ENCODE measurements around the gene PFKL. TPM values are rescaled to one million over a fixed set of nuclear protein-coding genes. Genes with fewer than 3 reads are reported as not detected.

Gene PFKL
- total and polyA plus RNA-seq, 8 donors, result 80.3 to 116 (median 93.5) TPM

DNA sequence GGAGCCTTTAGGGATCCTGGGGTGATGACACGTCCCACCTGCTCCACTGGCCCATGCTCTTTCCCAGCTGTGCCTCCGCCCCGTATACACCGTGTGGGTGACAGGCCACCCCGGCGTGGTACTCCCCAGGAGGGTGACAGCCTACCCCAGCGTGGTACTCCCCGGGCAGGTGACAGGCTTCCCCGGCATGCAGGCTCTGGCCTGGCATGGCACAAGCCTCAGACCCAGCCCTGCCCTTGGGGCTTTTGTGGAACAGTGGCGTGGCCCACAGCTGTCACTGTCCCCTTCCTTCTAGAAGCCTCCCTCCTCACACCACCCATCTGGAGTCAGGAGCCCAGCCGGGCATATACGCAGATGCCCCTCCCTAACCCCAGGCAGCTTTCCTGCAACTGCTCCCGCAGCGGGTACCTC, 4.7 kb upstream of the PFKL start:
- Histone ChIP-seq H3K27ac (no peak overlapping the region), H3K27me3 (peaks cover 0 to 44% of the 10 kb centered on the region in 2 donors), H3K36me3 (no peaks in the 10 kb centered on the region), H3K4me3 (no peak overlapping the region), H3K4me1 (peaks cover 4 to 24% of the 10 kb centered on the region in 2 donors), H3K9me3 (no peaks in the 10 kb centered on the region)
- ATAC-seq (no peak), DNase-seq (no peak)
- intact Hi-C loops (cut with DNase I), result no loop called here
- TF ChIP-seq, protein P1, sequence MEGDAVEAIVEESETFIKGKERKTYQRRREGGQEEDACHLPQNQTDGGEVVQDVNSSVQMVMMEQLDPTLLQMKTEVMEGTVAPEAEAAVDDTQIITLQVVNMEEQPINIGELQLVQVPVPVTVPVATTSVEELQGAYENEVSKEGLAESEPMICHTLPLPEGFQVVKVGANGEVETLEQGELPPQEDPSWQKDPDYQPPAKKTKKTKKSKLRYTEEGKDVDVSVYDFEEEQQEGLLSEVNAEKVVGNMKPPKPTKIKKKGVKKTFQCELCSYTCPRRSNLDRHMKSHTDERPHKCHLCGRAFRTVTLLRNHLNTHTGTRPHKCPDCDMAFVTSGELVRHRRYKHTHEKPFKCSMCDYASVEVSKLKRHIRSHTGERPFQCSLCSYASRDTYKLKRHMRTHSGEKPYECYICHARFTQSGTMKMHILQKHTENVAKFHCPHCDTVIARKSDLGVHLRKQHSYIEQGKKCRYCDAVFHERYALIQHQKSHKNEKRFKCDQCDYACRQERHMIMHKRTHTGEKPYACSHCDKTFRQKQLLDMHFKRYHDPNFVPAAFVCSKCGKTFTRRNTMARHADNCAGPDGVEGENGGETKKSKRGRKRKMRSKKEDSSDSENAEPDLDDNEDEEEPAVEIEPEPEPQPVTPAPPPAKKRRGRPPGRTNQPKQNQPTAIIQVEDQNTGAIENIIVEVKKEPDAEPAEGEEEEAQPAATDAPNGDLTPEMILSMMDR (IDR thresholded peaks at IDR 0.05), result no peak

DNA sequence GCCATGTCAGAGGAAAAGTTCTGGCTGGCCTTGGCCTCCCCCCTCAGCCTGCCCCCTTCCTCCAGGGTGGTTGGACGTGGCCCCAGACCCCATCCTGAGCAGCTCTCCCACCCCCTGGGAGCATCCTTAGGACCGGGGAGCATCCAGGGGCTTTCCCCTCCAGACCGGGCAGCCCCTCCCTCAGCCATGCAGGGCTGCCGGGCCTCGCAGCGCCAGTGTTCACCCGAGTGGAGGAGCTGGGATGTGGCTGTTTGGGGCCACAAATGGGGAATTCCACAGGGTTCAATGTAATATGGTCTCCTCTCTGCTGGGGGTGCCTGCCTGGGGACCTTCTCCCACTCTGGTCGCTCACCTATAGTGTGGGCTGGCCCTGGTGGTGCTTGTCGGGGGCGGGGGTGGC, 4.2 kb upstream of the PFKL start:
- no peak overlapping the region for H3K27ac ChIP-seq
- DNase-seq, result peak in 1 of 4 donors; percentile 45
- TF ChIP-seq, protein P1 (IDR thresholded peaks at IDR 0.05), result no peak
- no peak for ATAC-seq
- no peaks in the 10 kb centered on the region for H3K36me3 ChIP-seq
- intact Hi-C loops (cut with DNase I), result no loop called here
- H3K9me3 ChIP-seq, result no peaks in the 10 kb centered on the region
- H3K4me1 ChIP-seq, result peaks cover 4 to 25% of the 10 kb centered on the region in 2 donors
- H3K27me3 ChIP-seq, result peaks cover 0 to 44% of the 10 kb centered on the region in 2 donors
- no peak overlapping the region for H3K4me3 ChIP-seq

DNA sequence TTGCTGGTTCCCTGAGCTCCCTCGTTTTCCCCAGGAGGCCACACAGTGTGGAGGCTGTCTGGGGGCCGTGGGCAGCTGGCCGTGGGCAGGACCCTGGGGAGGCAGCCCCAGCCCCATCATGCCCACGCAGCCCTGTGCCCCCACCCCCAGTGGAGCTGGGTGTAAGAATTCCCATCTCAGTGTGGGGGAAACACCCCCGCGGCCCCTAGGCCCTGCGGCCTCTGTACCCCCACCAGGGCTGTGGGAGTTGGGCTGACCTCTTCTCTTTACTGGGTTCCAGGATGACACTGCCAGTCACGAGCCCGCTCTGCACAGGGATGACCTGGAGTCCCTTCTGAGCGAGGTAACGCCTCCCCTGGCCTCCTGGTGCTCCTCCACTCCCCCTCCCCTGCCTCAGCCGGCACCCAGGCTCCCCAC, 3.7 kb upstream of the PFKL start:
- Histone ChIP-seq H3K27ac (no peak overlapping the region), H3K36me3 (no peaks in the 10 kb centered on the region), H3K4me3 (no peak overlapping the region), H3K27me3 (peaks cover 0 to 44% of the 10 kb centered on the region in 2 donors), H3K4me1 (peaks cover 7 to 30% of the 10 kb centered on the region in 2 donors), H3K9me3 (no peaks in the 10 kb centered on the region)
- DNase-seq, result peak in 1 of 4 donors; percentile 68
- no peak for ATAC-seq
- intact Hi-C loops (cut with DNase I), result no loop called here
- TF ChIP-seq, protein P1 (IDR thresholded peaks at IDR 0.05), result no peak

DNA sequence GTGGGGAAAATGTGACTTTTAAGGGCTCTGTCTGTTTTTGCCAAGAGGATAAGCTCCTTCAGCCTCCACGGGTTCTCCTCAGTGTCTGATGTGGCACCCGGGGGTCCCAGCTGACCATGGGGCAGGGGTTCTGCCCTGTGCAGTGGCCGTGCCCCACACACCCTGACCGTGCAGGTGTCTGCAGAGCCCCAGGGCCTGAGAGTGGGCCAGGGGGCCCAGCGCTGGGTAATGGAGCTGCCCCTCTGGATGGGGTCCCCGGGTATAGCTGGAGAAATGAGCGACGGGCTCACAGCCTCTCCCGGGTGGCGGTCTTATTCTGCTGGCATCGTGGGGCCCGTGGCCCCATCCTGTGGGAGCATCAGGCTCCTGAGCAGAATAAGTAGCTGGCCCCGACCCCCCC, 2.9 kb upstream of the PFKL start:
- Histone ChIP-seq H3K4me3 (no peak overlapping the region), H3K4me1 (peaks cover 13 to 38% of the 10 kb centered on the region in 2 donors), H3K36me3 (no peaks in the 10 kb centered on the region), H3K27ac (no peak overlapping the region), H3K9me3 (no peaks in the 10 kb centered on the region), H3K27me3 (peaks cover 0 to 44% of the 10 kb centered on the region in 2 donors)
- DNase-seq (peak in 1 of 4 donors; percentile 71), ATAC-seq (no peak)
- TF ChIP-seq, protein P1 (IDR thresholded peaks at IDR 0.05), result no peak
- intact Hi-C loops (cut with DNase I), result no loop called here

DNA sequence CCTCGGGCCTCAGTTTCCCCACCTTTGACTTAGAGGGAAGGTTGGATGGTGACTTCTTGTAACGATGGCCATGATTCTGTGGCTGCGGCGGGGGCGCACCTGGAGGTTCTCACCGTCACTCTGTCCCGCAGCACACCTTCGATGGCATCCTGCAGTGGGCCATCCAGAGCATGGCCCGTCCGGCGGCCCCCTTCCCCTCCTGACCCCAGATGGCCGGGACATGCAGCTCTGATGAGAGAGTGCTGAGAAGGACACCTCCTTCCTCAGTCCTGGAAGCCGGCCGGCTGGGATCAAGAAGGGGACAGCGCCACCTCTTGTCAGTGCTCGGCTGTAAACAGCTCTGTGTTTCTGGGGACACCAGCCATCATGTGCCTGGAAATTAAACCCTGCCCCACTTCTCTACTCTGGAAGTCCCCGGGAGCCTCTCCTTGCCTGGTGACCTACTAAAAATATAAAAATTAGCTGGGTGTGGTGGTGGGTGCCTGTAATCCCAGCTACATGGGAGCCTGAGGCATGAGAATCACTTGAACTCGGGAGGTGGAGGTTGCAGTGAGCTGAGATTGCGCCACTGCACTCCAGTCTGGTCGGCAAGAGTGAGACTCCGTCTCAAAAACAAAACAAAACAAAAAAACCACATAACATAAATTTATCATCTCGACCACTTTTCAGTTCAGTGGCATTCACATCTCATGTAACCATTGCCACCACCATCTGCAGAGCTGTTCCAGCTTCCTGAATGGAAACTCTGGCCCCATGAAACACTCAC, 2.1 kb upstream of the PFKL start:
- peaks cover 0 to 39% of the 10 kb centered on the region in 2 donors for H3K27me3 ChIP-seq
- no peak overlapping the region for H3K4me3 ChIP-seq
- peak; percentile 70 for ATAC-seq
- DNase-seq, result peak; percentile 76 to 92 (median 89)
- no peaks in the 10 kb centered on the region for H3K36me3 ChIP-seq
- intact Hi-C loops (cut with DNase I), result no loop called here
- peak overlapping the region in 1 of 2 donors; percentile 63 for H3K27ac ChIP-seq
- peaks cover 21 to 46% of the 10 kb centered on the region in 2 donors for H3K4me1 ChIP-seq
- TF ChIP-seq, protein P1 (IDR thresholded peaks at IDR 0.05), result peak; percentile 73 to 78
- H3K9me3 ChIP-seq, result no peaks in the 10 kb centered on the region

Measured in left lung (tissue), 10 donors.